Measurements from ENCODE around the gene C7orf57.

C7orf57 gene

DNA sequence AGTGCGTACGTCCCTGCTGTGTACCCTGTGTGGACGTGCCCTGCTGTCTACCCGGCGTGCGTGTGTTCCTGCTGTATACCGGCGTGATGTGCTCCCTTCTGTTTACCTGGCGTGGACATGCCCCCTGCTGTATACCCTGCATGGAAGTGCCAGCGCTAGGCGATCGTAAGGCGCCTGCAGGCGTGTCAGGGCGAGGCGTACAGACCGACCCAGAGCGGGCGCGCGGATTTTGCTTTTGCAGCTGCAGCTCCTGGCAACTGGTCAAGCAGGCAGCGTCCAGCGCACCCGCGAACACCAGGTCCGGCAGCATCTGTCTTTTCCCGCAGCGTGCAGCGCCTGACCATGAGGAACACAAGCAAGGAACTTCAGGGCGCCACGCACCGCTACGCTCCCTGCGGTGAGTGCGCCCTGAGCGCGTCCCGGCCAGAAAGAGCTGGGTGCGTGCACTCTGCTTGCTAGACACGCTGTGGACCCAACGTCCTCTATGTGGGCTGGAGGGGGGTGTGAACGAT is 680 bp downstream of the C7orf57 start:
- H3K36me3 ChIP-seq (replicated peaks; ENCODE audit: insufficient read depth, low read length), result no peaks in the 10 kb centered on the region
- H3K4me1 ChIP-seq (ENCODE audit: low read length), result no peaks in the 10 kb centered on the region
- TF ChIP-seq EZH2 (optimal IDR thresholded peaks at IDR 0.05; ENCODE audit: low read depth, low read length) (no peak), CTCF (IDR thresholded peaks at IDR 0.05; ENCODE audit: low read length) (no peak), EZH2phosphoT487 (IDR thresholded peaks at IDR 0.05; ENCODE audit: low read length) (no peak)
- peak overlapping the region; percentile 93 for H3K4me2 ChIP-seq (ENCODE audit: low read depth, low read length)
- H3K27ac ChIP-seq (ENCODE audit: low read length), result no peak overlapping the region
- H3K79me2 ChIP-seq (ENCODE audit: low read length), result no peaks in the 10 kb centered on the region
- no peaks in the 10 kb centered on the region for H3K9me3 ChIP-seq (replicated peaks; ENCODE audit: insufficient read depth, low read length)
- H2AFZ ChIP-seq (ENCODE audit: low read length), result peak overlapping the region; percentile 83
- H4K20me1 ChIP-seq (ENCODE audit: insufficient read depth, low read length), result no peaks in the 10 kb centered on the region
- no peaks in the 10 kb centered on the region for H3K9me2 ChIP-seq (replicated peaks; ENCODE audit: insufficient read depth, low read length)
- DNase-seq, result no peak
- peak overlapping the region; percentile 67 for H3K4me3 ChIP-seq (ENCODE audit: low read length)
- H3F3A ChIP-seq (ENCODE audit: insufficient read depth, low read length), result no peaks in the 10 kb centered on the region
- H3K9ac ChIP-seq (ENCODE audit: low read length), result peak overlapping the region; percentile 36; the same call in 1 of the 2 replicates
- H3K27me3 ChIP-seq (replicated peaks; ENCODE audit: insufficient read depth, low read length), result peaks cover 9% of the 10 kb centered on the region; the same call in 1 of the 2 replicates

DNA sequence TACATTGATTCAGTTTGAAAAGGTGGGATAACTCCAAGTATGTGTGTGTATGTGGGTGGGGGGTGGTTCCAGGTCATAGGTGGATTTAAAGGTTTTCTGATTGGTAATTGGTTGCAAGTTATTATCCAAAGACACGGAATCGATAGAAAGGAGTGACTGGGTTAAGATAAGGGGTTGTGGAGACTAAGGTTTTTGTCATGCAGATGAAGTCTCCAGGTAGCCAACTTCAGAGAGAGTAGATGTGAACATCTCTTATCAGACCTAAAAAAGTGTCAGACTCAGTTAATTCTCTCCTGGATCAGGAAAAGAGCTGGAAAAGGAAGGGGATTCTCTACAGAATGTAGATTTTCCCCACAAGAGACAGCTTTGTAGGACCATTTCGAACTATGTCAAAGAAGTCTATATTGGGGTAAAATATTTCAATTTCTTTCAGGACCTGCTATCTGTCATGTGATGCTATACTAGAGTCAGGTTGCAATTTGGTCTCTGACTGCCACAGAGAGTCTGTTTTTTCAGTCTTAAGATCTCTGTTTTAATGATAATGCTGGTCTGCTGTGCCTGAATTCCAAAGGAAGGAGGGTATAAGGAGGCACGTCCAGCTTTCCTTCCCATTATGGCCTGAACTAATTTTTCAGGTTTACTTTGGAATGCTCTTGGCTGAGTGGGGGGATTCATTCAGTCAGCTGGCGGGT is 3.6 kb downstream of the C7orf57 start:
- peaks cover 9% of the 10 kb centered on the region; the same call in 1 of the 2 replicates for H3K27me3 ChIP-seq (replicated peaks; ENCODE audit: insufficient read depth, low read length)

DNA sequence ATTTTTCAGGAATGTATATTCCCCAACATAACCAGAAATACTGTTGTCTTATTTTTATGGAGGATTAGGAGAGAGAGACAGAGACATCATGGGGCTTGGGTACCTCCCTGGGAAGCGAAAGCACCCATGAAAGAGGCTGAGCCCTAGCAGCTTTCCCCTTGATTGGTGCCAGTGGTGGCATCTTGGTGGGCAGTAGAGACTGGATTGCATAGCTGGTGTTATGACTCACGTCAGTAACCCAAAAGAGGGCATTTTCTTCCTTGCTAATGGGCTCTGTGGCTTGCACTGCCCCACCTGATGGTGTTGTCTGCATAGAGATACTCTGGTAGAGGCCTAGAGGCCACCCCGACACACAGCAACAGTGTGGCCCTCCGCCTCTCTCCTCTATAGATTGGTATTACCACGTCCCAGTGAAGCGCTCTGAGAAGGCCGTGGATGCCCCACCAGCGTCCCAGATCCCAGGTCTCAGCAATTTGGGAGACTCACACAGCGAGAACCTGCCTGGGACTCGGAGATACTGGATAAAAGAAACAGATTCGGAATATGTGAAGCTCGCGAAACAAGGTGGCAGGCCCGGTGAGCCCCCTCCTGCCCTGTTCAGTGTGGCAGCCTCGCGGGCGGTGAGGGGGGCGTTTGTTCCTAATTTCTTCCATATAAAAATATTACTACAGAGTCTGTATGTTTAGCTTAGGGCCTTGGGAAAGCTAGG is 5.8 kb downstream of the C7orf57 start:
- no peaks in the 10 kb centered on the region for H3K36me3 ChIP-seq (replicated peaks; ENCODE audit: insufficient read depth, low read length)
- H3K9me3 ChIP-seq (replicated peaks; ENCODE audit: insufficient read depth, low read length), result no peaks in the 10 kb centered on the region
- no peaks in the 10 kb centered on the region for H3F3A ChIP-seq (ENCODE audit: insufficient read depth, low read length)
- H3K79me2 ChIP-seq (ENCODE audit: low read length), result no peaks in the 10 kb centered on the region
- H2AFZ ChIP-seq (ENCODE audit: low read length), result no peak overlapping the region
- no peaks in the 10 kb centered on the region for H4K20me1 ChIP-seq (ENCODE audit: insufficient read depth, low read length)
- no peak overlapping the region for H3K9ac ChIP-seq (ENCODE audit: low read length)
- TF ChIP-seq EZH2 (optimal IDR thresholded peaks at IDR 0.05; ENCODE audit: low read depth, low read length) (no peak), EZH2phosphoT487 (IDR thresholded peaks at IDR 0.05; ENCODE audit: low read length) (no peak), CTCF (IDR thresholded peaks at IDR 0.05; ENCODE audit: low read length) (no peak)
- peaks cover 6% of the 10 kb centered on the region; the same call in 1 of the 2 replicates for H3K27me3 ChIP-seq (replicated peaks; ENCODE audit: insufficient read depth, low read length)
- H3K27ac ChIP-seq (ENCODE audit: low read length), result no peak overlapping the region
- no peaks in the 10 kb centered on the region for H3K9me2 ChIP-seq (replicated peaks; ENCODE audit: insufficient read depth, low read length)
- no peak for DNase-seq
- H3K4me3 ChIP-seq (ENCODE audit: low read length), result no peak overlapping the region
- no peaks in the 10 kb centered on the region for H3K4me1 ChIP-seq (ENCODE audit: low read length)
- H3K4me2 ChIP-seq (ENCODE audit: low read depth, low read length), result no peak overlapping the region

More for the DNA sequence above, 3.6 kb downstream of the C7orf57 start:
- H4K20me1 ChIP-seq (ENCODE audit: insufficient read depth, low read length), result no peaks in the 10 kb centered on the region
- H3K4me3 ChIP-seq (ENCODE audit: low read length), result no peak overlapping the region
- H3K27ac ChIP-seq (ENCODE audit: low read length), result no peak overlapping the region
- TF ChIP-seq CTCF (IDR thresholded peaks at IDR 0.05; ENCODE audit: low read length) (no peak), EZH2 (optimal IDR thresholded peaks at IDR 0.05; ENCODE audit: low read depth, low read length) (no peak), EZH2phosphoT487 (IDR thresholded peaks at IDR 0.05; ENCODE audit: low read length) (no peak)
- DNase-seq, result no peak
- no peaks in the 10 kb centered on the region for H3F3A ChIP-seq (ENCODE audit: insufficient read depth, low read length)
- H3K4me2 ChIP-seq (ENCODE audit: low read depth, low read length), result no peak overlapping the region
- H3K9me3 ChIP-seq (replicated peaks; ENCODE audit: insufficient read depth, low read length), result no peaks in the 10 kb centered on the region
- H3K79me2 ChIP-seq (ENCODE audit: low read length), result no peaks in the 10 kb centered on the region
- no peaks in the 10 kb centered on the region for H3K36me3 ChIP-seq (replicated peaks; ENCODE audit: insufficient read depth, low read length)
- no peaks in the 10 kb centered on the region for H3K4me1 ChIP-seq (ENCODE audit: low read length)
- H3K9me2 ChIP-seq (replicated peaks; ENCODE audit: insufficient read depth, low read length), result no peaks in the 10 kb centered on the region
- H2AFZ ChIP-seq (ENCODE audit: low read length), result no peak overlapping the region
- H3K9ac ChIP-seq (ENCODE audit: low read length), result no peak overlapping the region
